Measurements from ENCODE around the gene NAT9.

Gene NAT9, protein sequence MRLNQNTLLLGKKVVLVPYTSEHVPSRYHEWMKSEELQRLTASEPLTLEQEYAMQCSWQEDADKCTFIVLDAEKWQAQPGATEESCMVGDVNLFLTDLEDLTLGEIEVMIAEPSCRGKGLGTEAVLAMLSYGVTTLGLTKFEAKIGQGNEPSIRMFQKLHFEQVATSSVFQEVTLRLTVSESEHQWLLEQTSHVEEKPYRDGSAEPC

DNA sequence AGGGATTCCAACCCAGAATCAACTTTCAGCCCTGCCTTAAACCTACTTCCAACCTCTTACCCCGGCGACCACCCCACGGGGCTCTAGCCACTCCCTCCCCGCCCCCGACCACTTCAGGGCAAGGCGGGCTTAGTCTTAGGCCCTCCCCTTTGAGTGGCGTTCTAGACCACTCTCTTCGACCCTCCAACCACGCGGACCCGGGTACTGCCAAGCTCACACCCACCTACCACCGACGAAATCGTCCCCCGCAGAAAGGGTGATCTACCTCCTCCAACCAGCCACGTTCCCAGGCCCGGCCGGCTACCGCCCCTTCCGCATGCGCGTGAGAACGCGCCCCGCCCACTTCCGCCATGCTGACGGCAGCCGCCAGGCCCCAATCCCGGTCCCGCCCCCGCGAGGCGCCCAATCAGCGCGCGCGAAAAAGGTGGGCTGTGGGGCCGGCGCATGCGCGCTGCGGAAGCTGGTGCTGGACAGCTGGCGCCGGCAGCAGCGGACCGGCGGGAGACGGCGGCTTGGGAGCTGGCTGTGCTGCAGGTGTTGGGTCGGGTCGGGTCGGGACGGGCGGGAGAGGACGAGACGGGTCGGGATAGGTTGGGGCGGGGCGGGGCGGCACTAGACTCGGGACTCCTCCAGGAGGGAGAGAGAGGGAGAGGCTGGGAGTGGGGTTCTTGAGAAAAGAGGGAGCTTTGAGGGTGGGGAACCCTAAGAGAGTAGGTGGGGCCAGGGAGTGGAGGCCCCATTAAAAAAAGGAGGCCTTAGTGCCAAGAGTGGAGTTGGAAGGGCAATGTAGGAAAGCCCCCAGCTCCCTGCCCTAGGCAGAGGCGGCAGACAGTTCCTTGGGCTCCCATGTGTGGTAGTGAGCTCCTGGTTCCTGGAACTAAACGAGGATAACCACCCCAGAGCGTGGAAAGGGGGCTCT lies at the start of gene NAT9:
Gene NAT9, minus strand, starts transcription at position 302 of the 919 bp plus-strand sequence. CDS start 647 bp downstream, outside the sequence.
- intact Hi-C loops (cut with DNase I), result no loop called here

DNA sequence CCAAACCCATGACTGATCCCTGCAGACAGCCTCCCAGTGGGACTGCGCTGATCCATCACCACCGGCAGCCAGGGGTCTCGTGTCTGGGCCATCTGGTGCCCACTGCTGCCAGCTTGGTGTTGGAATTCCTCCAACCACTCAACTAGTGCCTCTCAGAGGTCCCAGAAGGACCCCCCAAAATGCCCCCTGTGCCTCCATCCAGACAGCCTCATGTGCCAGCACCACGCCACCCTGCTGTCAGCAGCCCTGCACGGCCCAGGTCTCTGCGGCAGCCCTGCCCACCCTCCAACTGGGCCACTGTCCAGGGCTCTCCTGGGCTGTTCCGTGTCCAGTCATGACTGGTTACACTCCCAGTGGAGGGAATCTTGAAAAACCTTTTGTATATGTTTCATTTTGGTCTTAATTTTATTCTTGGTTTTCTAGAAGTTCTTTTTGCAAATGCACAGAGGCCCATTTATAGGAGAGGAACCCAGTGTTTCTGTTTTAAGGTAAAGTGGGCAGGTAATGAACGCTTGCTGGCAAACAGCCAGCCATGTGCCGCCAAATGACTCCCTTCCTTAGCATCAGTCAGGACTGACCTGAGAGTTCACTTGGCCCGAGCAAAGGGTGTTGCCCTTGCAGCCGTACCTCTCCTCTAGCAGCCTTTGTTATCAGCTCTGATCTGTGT lies 48.9 kb upstream of the NAT9 start:
- intact Hi-C loops (cut with DNase I), result no loop called here
- DNase-seq, result peak in 1 of 42 donors; percentile 25

More for the DNA sequence above, at the start of gene NAT9:
- DNase-seq, result peak; percentile 75 to 99 (median 95)

DNA sequence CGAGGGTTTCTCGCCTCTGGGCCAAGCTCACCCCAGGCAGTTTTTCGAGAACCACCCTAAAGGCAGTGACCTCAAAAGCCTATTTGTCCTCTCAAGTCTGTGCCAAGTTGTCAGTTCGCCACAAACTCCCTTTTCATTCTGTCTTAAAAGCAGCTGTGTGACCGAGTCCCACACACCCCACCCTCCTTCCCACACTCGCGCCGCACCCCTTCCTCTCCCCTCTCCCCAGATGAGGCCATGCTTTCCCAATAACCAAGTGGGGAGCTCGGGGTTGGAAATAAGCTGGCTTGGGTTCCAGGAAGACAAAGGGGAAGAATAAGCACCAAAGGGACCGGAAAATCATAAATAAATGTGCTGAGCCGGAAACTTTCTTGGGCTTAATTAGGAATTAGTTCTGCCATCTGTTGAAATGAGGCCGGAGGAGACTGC lies 46.8 kb upstream of the NAT9 start:
- peak in 33 of 42 donors; percentile 39 to 80 (median 65) for DNase-seq
- intact Hi-C loops (cut with DNase I), result no loop called here

DNA sequence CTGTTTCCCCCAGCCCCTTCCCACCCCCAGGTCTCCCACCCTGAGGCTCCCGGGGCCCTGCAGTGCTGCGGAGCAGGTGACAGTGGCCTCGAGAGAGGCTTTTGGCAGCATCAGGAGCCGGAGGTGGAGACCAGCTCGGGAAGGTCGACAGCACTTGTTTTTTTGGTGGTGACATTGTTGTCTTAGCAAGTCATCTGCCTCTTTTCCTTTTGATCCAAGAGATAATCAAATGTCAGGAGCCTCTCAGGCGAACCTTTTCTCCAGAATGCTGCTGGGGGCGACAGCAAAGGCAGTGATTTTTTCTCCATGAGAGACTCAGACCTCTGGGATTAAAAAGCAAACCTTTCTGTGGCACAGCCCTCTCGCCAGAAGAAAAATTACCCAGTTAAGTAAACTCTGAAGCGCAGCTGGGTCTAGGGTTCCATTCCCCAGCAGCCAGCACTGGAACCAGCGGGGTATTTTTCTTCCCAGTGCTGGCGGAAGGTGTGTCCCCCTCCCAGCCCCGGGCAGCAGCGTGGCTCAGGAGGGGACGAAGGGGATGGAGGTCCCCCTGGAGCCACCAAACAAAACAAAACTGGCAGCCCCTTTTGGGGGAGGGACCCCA lies 46.3 kb upstream of the NAT9 start:
- DNase-seq, result no peak
- intact Hi-C loops (cut with DNase I), result no loop called here

DNA sequence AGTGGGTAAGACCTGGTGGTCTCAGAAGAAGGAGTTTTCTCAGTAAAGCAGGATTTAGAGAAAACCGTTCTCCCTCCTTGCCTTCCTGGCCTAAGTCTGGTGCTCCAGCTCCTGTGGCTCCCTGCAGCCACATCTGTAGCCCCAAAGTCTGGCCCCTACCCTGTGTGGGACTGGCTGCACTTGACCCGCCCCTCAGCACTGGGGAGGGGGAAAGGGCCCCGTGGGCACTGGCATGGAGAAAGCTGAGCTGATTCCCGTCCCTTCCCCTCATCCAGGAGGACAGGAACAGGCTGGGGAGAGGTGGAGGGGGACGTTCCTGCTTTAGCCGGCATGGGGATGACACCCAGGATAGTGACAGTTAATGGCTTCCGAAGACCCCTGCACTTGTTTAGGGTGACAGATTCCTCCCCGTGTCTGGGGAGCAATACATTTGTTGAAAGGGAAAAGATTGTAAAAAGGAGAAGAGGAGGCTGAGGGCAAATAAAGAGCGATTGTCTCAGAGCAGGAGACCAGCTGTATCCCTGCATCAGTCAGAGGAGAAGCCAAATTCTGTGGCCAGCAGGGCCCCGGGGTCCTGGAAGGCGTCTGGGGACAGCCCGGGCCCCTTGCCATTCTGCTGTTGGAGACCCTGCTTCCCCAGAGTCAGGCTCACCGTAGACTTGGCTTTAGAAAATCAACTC lies 45.6 kb upstream of the NAT9 start:
- intact Hi-C loops (cut with DNase I), result no loop called here
- DNase-seq, result peak in 5 of 42 donors; percentile 24 to 68 (median 60)

DNA sequence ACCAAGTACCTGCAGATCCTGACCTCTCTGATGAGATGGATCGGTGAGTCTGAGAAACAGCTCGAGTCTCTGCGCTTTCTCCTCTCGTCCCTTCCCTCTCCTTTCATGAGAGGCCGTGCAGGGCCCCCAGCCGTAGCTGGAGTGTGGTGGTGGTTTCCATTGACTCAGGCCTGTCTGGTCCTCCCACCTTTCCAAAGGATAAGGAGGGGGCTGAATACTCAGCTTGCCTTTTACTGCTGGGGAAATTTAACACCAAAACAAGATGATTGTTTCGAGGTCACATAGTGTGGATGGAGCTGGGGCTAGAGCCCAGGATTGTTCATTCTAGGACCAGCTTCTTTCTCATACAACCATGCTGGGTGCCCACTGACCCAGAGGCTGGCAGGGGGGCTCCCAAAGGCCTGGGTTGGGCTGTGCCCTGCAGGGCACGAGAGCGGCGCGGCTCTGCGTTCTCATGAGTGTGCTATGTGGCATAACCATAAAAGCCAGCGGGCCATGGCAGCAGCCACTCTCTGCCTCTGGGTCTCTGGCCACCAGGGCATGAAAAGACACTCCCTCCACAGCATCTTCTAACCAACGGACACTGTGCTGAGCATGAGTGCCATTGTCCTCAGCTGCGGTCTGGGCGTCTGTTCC lies 43.8 kb upstream of the NAT9 start:
- intact Hi-C loops (cut with DNase I), result no loop called here
- no peak for DNase-seq

DNA sequence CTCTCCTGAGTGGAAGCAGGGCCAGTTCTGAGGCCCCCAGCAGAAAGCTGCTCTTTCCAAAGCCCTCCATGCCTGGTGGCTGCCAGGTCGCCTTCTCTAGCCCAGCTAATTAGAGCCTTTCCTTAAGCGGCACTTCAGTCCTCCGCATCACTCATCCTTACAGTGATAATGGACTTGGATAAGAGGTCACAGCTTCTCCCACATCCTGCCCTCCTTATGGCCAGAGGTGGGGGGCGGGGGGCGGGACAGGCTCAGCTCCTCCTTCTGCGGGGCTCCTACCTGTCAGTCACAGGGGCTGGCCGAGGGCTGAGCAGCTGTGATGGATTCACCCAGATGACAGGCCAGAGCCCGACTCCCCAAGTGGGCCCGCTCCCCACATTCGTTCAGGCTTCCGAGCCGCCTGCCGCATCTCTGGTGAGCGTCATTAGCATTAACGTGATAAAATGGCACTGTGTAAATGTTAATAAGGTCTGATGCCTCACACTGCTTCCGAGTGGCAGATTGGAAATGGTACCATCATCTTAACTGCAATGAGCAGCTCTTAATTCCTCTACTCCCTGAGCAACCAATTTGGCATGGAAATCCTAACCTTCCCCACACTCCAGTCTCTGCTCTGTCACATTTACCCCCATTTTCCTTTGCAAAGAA lies 42.3 kb upstream of the NAT9 start:
- no peak for DNase-seq
- intact Hi-C loops (cut with DNase I), result no loop called here

DNA sequence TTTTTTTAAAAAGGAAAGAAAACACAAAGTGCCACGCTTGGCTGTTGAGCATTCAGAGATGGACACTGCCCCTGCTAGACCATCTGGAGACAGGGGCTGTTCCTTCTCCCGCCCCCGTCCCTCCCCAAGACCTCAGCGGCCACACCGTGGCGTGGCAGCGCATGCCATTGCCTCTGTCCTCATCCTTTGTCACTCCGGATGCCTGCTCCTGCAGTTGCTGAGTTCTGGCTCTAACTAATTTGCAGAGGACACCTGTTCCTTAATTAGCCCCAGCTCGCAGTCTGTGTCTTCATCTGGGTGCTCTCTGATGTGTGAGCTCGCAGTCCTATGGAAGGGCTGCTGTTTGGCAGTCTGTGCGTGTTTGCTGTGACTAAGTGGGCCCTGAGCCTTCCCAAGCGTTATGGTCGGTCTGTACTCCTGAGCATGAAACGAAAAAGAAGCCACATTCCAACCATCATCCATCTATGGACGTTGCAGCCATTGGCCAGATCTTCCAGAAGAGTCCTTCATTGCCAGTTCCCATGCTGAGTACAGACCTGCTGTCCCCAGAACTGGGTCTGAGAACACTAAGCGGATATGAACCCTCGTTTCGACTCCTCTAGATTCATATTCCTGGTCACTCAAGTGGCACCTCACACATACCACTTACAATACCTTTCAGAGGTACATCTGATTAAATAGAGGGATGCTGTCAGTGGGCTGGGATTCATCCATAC lies 40.9 kb upstream of the NAT9 start:
- intact Hi-C loops (cut with DNase I), result no loop called here
- DNase-seq, result no peak

DNA sequence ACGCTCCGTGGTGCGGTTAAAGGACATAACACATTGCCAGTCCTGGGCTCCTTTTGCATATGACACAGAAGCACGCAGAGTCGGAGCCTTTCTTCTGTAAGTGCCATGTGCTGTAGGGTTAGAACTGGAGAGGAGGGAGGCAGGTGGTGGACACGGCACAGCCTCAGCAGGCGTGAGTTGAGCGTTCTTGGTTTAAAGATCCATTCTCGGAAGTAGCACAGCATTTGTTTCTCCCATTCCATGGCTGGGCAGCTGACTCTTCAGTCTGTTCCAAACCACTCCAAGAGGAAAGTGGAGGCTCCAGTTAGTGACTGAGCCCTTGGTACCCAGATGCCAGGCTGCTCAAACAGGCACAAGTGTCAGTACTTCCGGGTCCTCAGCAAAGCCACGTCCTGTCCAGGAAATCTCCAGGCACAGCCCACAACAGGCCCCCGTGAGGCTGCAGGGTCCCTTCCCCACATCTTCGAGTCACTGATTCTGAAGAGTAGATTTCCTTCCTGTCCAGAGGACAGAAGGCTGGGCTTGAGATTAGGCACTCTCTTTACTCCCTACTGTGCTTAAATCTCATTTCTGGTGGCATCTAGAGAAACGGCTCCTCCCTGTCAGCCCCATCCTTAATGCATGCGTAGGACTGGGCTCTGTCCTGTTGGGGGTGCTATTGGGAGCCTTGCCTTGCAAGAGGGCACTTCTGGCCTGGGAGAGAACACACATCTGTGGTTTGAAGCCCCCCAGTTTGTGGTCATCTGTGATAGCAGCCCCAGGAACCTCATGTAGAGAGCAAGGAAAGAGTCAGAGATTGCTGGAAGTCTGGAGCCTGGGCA lies 39.6 kb upstream of the NAT9 start:
- intact Hi-C loops (cut with DNase I), result no loop called here
- DNase-seq, result no peak

DNA sequence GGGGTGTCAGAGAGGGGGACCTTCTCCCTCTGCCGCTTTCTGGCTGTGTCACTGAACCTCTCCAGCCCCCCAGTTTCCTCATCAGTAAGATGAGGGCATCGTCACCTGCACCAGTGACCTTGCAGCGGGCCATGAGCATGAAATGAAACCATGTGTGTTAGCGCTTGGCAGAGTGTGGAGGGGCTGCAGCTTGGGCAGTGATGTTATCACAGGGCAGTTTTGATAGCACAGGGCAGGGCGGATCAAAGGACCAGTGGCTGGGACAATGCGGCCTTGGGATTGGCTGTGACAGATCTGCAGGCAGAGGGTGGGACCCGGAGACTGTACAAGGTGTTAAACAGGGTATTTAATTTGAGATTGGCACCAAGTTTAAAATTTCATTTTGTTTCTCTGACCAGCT lies 38.9 kb upstream of the NAT9 start:
- intact Hi-C loops (cut with DNase I), result no loop called here
- DNase-seq, result no peak

DNA sequence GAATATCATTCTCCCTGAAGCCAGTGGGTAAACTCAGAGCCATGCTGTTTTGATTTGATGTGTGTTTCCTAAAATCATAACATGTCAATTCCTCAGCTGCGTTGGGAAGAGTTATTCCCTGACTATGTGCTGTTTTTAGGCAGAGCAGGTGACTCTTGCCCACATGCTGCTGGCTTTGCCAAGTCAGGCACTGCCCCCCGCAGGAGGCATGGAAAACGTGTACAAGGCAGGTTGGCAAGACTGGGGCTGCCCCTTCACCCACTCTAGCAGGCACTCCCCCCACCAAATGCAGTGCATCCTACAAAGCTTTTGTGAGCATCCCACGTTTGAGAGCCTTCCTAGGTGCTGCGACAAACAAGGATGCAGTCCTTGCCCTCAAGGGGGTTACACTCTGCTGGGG lies 38.3 kb upstream of the NAT9 start:
- DNase-seq, result no peak
- intact Hi-C loops (cut with DNase I), result no loop called here

DNA sequence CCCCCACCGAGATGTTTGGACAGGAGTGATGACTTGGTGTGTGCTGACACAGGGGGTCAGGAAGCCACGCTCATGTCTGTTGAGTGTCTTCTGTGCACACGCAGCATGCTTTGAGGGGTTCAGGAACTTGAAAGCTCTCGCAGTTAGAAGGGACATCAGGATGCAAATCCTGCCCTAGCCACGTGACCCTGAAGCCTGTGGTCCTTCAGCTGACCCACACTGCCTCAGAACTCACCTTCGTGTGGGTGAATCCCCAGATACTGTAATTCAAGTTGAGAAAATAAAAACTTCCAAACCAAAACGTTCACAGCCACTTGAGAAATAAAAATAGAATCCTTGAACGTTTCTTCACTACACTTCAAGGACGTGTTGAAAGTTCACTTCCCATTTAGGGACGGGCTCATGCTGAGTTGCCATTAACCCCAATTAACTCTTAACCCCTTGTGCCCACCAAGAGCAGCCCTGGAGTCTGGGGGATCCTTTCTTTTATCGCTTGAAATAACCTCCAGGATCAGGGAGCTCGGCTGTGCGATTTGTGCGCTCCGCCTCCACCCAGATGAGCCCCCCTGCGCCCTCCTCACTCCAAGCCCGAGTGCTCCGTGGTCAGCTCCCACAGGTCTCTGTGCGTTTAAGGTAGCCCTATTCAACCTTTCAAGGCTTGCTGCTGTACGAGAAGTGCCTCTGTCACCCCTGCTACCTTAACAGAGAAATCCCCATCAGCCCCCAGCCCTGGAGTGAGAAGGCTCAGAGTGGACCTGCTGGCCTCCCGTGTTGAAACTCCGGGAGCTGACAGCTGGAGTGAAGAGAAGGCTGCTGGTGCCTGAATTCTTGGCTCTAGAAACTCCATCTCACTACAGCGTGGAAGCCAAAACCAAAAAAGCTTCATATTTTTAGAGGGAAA lies 36.2 kb upstream of the NAT9 start:
- intact Hi-C loops (cut with DNase I), result no loop called here

DNA sequence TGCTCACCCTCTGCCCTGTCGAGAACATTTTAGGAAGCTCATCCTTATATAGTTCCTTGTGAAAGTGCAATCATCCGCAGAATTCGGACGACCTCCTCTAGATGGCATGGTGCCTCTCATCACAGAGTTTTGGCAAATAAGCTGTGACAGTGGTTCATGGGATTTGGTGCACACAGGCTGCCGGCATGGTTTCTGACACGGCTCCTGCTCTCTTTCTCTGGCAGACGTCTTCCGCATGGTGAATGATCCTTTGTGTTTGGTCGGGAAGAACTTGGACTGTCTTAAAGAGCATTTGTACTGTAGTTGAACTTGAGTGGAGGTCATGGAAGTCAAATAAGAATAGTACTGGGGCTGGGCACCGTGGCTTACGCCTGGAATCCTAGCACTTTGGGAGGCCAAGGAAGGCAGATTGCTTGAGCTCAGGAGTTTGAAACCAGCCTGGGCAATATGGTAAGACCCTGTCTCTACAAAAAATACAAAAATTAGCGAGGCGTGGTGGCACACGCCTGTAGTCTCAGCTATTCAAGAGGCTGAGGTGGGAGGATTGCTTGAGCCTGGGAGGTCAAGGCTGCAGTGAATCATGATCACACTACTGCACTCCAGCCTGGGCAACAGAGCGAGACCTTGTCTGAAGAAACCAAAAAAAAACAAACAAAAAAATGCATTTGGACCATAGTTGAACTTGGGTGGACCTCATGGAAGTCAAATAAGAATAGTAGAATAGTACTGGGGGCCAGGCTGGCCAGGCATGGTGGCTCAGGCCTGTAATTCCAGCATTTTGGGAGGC lies 34.7 kb upstream of the NAT9 start:
- intact Hi-C loops (cut with DNase I), result no loop called here
- DNase-seq, result peak in 22 of 42 donors; percentile 36 to 76 (median 54)

More for the DNA sequence above, 36.2 kb upstream of the NAT9 start:
- DNase-seq, result no peak

DNA sequence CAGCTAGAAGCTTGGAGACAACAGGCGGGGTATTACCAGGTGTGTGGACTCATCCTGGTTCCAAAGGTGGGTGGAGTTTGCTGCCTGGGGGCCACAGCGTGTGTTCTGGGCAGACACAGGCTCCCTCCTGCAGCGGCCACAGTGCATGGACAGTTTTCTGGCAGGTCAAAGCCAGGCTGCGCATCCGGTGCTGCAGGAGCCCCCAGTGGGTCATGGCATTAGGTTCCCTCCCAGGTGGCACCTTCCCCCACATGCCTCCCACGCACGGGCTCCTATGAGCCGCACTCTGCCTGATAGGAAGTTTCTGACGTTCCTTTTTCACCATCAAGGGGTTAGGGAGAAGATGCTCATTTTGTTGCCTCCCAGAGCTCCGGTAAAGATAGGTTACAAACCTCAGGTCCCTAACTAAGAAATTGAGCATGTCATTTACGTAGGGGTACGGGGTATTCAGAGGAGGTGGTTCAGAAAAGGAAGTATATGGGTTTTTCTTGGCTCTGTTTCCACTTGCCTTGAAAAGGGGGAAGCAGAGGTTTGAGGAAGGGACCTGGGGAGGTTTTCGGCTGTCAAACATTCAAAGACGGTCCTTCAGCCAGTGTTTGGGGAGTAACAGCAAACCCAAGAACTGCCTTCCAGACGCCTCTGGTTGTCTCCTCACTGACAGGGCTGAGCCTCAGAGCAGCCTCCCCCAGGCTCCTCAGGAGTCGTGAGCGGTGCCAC lies 32.7 kb upstream of the NAT9 start:
- no peak for DNase-seq

More for the DNA sequence above, 32.7 kb upstream of the NAT9 start:
- intact Hi-C loops (cut with DNase I), result no loop called here

Data from head of caudate nucleus (tissue), 42 donors.